ENCODE measurements around the gene ZBTB14.

DNA sequence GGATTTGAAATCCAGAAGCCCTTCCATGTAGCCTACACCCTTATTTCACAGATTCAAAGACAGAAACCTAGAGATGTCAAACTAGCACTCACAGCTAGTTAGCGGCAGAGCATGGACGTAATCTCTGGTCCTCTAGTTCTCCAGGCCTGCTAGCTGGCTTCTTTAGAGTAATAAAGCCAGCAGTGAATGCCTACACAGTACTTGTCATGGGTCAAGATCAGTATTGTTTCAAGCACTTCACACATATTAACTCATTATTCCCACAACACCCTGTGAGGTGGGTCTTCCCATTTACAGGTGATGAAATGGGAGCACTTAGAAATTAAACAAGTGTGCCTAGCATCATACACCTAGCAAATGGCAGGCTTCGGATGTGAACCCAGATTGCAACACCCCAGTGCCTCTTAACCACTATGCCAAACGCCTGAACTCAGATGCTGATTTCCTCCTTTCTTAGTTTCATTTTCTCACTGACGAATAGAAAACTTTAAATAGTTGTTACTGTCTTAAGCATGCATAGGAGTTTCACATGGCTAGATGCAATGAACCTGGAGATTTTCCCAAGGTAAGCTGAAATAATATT lies 14.5 kb upstream of the ZBTB14 start:
- TF ChIP-seq, protein P1, sequence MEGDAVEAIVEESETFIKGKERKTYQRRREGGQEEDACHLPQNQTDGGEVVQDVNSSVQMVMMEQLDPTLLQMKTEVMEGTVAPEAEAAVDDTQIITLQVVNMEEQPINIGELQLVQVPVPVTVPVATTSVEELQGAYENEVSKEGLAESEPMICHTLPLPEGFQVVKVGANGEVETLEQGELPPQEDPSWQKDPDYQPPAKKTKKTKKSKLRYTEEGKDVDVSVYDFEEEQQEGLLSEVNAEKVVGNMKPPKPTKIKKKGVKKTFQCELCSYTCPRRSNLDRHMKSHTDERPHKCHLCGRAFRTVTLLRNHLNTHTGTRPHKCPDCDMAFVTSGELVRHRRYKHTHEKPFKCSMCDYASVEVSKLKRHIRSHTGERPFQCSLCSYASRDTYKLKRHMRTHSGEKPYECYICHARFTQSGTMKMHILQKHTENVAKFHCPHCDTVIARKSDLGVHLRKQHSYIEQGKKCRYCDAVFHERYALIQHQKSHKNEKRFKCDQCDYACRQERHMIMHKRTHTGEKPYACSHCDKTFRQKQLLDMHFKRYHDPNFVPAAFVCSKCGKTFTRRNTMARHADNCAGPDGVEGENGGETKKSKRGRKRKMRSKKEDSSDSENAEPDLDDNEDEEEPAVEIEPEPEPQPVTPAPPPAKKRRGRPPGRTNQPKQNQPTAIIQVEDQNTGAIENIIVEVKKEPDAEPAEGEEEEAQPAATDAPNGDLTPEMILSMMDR (IDR thresholded peaks at IDR 0.05 in 4 of 5, conservative IDR thresholded peaks at IDR 0.05 in 1 of 5) = no peak
- no peak for TF ChIP-seq POLR2A (IDR thresholded peaks at IDR 0.05)
